GM18511 (cell line): Measurements from ENCODE around the gene TSC22D2.

ENCODE experiments used
- ATAC-seq: cut with Tn5 transposase; IDR thresholded peaks from one replicate; pipeline ENCODE4 v1.9.1; 2021; ENCODE audit warnings: mild to moderate bottlenecking, moderate library complexity; ENCODE audit not compliant: unreplicated experiment

Gene TSC22D2

GRCh38 chr3:150384296-150385212, 23.5 kb upstream of the TSC22D2 start:
- peak; percentile 98 for ATAC-seq

- peak; percentile 45 for ATAC-seq
Measured at GRCh38 chr3:150385296-150386242, 22.5 kb upstream of the TSC22D2 start.

- ATAC-seq, result no peak
Measured at GRCh38 chr3:150388498-150389418, 19.3 kb upstream of the TSC22D2 start.

- no peak for ATAC-seq
Measured at GRCh38 chr3:150390087-150390486, 18.0 kb upstream of the TSC22D2 start.

- no peak for ATAC-seq
Measured at GRCh38 chr3:150391161-150391560, 16.9 kb upstream of the TSC22D2 start.

- no peak for ATAC-seq
Measured at GRCh38 chr3:150393745-150394144, 14.4 kb upstream of the TSC22D2 start.

GRCh38 chr3:150394606-150395005, 13.5 kb upstream of the TSC22D2 start:
- ATAC-seq, result no peak

- no peak for ATAC-seq
Measured at GRCh38 chr3:150396491-150396890, 11.6 kb upstream of the TSC22D2 start.

GRCh38 chr3:150396956-150397550, 11.0 kb upstream of the TSC22D2 start:
- ATAC-seq, result no peak

GRCh38 chr3:150399060-150399459, 9.0 kb upstream of the TSC22D2 start:
- no peak for ATAC-seq

GRCh38 chr3:150401285-150401684, 6.8 kb upstream of the TSC22D2 start:
- no peak for ATAC-seq

GRCh38 chr3:150402217-150402616, 5.9 kb upstream of the TSC22D2 start:
- no peak for ATAC-seq

- ATAC-seq, result no peak
Measured at GRCh38 chr3:150404023-150404422, 4.1 kb upstream of the TSC22D2 start.

GRCh38 chr3:150407051-150407807, 869 bp upstream of the TSC22D2 start:
- no peak for ATAC-seq

GRCh38 chr3:150407808-150408220, 284 bp upstream of the TSC22D2 start:
- ATAC-seq, result peak; percentile 10

GRCh38 chr3:150409125-150409511, 1.0 kb downstream of the TSC22D2 start:
- ATAC-seq, result no peak

GRCh38 chr3:150409512-150410310, 1.6 kb downstream of the TSC22D2 start:
- peak; percentile 33 for ATAC-seq

GRCh38 chr3:150410311-150411105, 2.4 kb downstream of the TSC22D2 start:
- ATAC-seq, result no peak
